ENCODE results near the gene ARFGAP2.

Gene ARFGAP2

DNA sequence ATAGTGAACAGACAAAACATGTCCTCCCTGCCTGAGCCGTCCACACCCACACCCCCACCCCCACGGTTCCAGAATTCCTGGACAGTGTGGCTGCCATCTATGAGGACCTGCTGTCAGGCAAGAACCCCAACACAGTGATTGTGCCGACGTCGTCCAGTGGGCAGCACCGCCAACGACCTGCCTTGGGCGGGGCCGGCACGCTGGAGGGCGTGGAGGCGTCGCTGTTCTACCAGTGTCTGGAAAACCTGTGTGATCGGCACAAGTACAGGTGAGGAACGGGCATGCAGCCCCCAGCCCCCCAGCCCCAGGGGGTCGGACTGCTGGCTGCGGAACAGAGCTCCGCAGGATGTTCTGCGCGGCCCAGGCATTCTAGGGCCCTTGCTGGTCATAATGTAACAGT is 19.7 kb downstream of the ARFGAP2 start:
- TF ChIP-seq, protein P1, sequence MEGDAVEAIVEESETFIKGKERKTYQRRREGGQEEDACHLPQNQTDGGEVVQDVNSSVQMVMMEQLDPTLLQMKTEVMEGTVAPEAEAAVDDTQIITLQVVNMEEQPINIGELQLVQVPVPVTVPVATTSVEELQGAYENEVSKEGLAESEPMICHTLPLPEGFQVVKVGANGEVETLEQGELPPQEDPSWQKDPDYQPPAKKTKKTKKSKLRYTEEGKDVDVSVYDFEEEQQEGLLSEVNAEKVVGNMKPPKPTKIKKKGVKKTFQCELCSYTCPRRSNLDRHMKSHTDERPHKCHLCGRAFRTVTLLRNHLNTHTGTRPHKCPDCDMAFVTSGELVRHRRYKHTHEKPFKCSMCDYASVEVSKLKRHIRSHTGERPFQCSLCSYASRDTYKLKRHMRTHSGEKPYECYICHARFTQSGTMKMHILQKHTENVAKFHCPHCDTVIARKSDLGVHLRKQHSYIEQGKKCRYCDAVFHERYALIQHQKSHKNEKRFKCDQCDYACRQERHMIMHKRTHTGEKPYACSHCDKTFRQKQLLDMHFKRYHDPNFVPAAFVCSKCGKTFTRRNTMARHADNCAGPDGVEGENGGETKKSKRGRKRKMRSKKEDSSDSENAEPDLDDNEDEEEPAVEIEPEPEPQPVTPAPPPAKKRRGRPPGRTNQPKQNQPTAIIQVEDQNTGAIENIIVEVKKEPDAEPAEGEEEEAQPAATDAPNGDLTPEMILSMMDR (IDR thresholded peaks at IDR 0.05; ENCODE audit: low read depth, low read length), result no peak
- H3K4me3 ChIP-seq (ENCODE audit: low read depth, low read length), result no peak overlapping the region
- no peak for DNase-seq (ENCODE audit: low read depth, low spot score)
- in situ Hi-C loops (cut with HindIII; ENCODE audit: low sequenced_read_pairs), result no loop called here

DNA sequence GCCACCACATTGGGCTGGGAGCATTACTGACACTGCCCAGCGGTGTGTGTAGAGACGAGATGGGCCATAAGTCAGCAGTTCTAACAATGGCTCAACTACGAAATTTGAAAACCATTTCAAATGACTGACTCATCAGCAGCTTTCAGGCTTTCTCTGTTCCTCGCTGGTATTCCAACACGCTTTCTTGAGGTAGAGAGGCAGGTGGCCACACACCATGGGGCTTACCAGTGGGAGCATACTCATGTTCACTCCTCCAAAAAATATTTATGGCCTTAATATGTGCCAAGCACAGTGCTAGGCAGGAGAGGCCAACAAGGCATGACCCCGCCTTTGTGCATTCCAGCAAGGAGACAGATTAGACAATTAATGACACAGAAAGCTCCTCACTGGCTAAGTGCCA is 20.3 kb downstream of the ARFGAP2 start:
- TF ChIP-seq, protein P1 (IDR thresholded peaks at IDR 0.05; ENCODE audit: low read depth, low read length), result no peak
- no peak overlapping the region for H3K4me3 ChIP-seq (ENCODE audit: low read depth, low read length)
- DNase-seq (ENCODE audit: low read depth, low spot score), result peak; percentile 36
- in situ Hi-C loops (cut with HindIII; ENCODE audit: low sequenced_read_pairs), result no loop called here

DNA sequence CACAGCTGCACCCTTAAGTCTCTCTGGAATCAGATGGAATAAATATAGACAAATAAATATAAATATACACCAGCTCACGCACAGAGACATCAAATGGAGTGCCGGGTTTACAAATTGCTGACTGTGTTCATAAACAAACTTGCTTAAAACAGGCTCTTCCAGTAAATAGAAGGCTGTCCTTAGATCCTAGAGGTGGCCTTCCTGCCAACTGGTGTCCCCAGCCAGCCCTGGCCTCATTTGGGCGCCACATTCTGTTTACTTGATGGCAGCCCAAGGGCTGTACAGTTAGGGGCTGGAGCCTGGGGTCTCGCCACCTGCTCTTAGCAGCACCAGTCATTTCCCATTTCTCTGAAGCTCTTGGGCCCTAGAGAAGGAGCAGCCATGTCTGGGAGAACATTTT is 20.8 kb downstream of the ARFGAP2 start:
- in situ Hi-C loops (cut with HindIII; ENCODE audit: low sequenced_read_pairs), result no loop called here
- TF ChIP-seq, protein P1 (IDR thresholded peaks at IDR 0.05; ENCODE audit: low read depth, low read length), result no peak
- H3K4me3 ChIP-seq (ENCODE audit: low read depth, low read length), result no peak overlapping the region
- DNase-seq (ENCODE audit: low read depth, low spot score), result no peak

DNA sequence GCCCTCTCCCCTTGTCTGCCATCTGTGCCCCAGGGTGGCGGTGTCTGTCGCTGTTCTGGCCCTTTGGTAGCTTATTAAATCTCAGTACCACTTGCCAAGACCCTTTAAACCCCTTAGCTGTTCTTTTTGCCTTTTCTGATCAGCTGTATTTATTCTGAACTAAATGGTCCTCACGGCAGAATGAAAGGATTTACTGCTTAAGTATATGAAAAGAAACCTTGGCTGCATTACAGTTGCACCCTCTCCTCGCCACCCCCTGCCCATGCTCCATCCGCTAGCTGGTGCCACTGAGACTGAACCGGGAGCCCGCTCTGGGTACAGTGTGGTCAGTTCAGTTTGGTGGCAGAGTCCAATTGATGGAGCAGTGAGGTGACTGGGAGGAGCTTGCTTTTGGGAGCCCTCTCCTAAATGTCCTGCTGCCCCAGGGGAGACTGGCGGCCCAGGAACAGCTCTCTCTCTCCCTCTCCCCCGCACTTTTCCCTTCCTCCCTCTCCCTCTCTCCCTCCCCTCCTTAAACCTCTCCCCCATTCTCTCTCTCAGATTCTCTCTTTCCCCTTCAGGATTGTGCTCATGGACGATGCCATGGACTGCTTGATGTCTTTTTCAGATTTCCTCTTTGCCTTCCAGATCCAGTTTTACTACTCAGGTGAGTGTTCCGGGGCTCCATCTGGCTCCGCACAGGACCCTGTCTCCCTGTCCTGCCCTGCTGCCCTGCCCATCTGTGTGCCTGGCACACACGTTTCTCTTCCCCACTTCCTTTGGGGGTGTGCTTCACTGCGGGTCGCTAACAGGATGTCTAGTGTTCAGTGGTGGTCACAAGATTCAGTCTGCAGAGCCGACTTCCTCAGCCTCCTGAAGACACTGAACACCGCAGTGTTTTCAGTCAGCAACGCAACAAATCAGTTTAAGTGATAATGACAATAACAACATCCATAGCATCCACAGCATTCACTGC is 21.8 kb downstream of the ARFGAP2 start:
- DNase-seq (ENCODE audit: low read depth, low spot score), result no peak
- TF ChIP-seq, protein P1 (IDR thresholded peaks at IDR 0.05; ENCODE audit: low read depth, low read length), result no peak
- no peak overlapping the region for H3K4me3 ChIP-seq (ENCODE audit: low read depth, low read length)
- in situ Hi-C loops (cut with HindIII; ENCODE audit: low sequenced_read_pairs), result no loop called here

GRCh38 chr11:47152953-47153950 is 23.4 kb downstream of the ARFGAP2 start:
- in situ Hi-C loops (cut with HindIII; ENCODE audit: low sequenced_read_pairs), result no loop called here
- no peak overlapping the region for H3K4me3 ChIP-seq (ENCODE audit: low read depth, low read length)
- DNase-seq (ENCODE audit: low read depth, low spot score), result peak; percentile 82

More at GRCh38 chr11:47152953-47153950, 23.4 kb downstream of the ARFGAP2 start:
- TF ChIP-seq, protein P1 (IDR thresholded peaks at IDR 0.05; ENCODE audit: low read depth, low read length), result peak; percentile 99

Measured in astrocyte of the spinal cord (primary cell).